A673 (cell line): ENCODE measurements around the gene FTHL17. TPM values are rescaled to one million over a fixed set of nuclear protein-coding genes. Genes with fewer than 3 reads are reported as not detected.

Experiments used
- BruUV-seq: library from RNA; stranded (reverse); fragments of 400-500 nt; replicated peaks from 2 replicates; lab custom pipeline; 2021; lab: Mats Ljungman, UMichigan
- CTCF ChIA-PET: fragments of 300-600 bp; sonication (Branson Sonifier 250); formaldehyde crosslinking; loops from one replicate; lab custom pipeline; 2022; ENCODE audit warnings: antibody characterized with exemption; lab: Charles Lee
- POLR2A ChIA-PET: fragments of 300-600 bp; sonication (Branson Sonifier 250); formaldehyde crosslinking; loops from one replicate; lab custom pipeline; 2022; ENCODE audit warnings: antibody characterized with exemption; ENCODE audit not compliant: low non-redundant PET; lab: Charles Lee
- DNase-seq: peaks from one replicate; pipeline ENCODE4 v3.0.0-alpha.2; 2015; ENCODE audit warnings: low spot score
- H3K27ac ChIP-seq: fragments of 200-600 bp; sonication (generic); 2 replicates; pipeline ENCODE4 v1.5.1; 2016; ENCODE audit warnings: mixed run types, low read depth, mild to moderate bottlenecking, mixed read lengths, antibody characterized with exemption, low read length; ENCODE audit not compliant: poor library complexity, severe bottlenecking
- H3K27me3 ChIP-seq: fragments of 200-600 bp; sonication (generic); replicated peaks from 2 replicates; pipeline ENCODE4 v1.6.1; 2017; ENCODE audit warnings: mixed run types, low read depth, mild to moderate bottlenecking, mixed read lengths, antibody characterized with exemption, low read length; ENCODE audit not compliant: insufficient read depth, poor library complexity
- H3K36me3 ChIP-seq: fragments of 200-600 bp; sonication (generic); 2 replicates; pipeline ENCODE4 v1.6.1; 2016; ENCODE audit warnings: mixed run types, mild to moderate bottlenecking, mixed read lengths, antibody characterized with exemption, low read length; ENCODE audit not compliant: insufficient read depth, poor library complexity, severe bottlenecking
- H3K4me1 ChIP-seq: fragments of 200-600 bp; sonication (generic); 2 replicates; pipeline ENCODE4 v1.6.1; 2017; ENCODE audit warnings: mixed run types, mild to moderate bottlenecking, mixed read lengths, antibody characterized with exemption, low read length; ENCODE audit not compliant: insufficient read depth, poor library complexity, severe bottlenecking
- H3K4me3 ChIP-seq: fragments of 200-600 bp; sonication (generic); 2 replicates; pipeline ENCODE4 v1.5.1; 2016; ENCODE audit warnings: low read depth, mixed run types, mild to moderate bottlenecking, mixed read lengths, low read length; ENCODE audit not compliant: poor library complexity, severe bottlenecking
- H3K9me3 ChIP-seq: fragments of 200-600 bp; sonication (generic); 2 replicates; pipeline ENCODE4 v1.6.1; 2016; ENCODE audit warnings: mixed run types, low read depth, mild to moderate bottlenecking, mixed read lengths, antibody characterized with exemption, low read length; ENCODE audit not compliant: poor library complexity, severe bottlenecking
- CTCF ChIP-seq: fragments of 300-800, 200-600 bp; sonication (generic); conservative IDR thresholded peaks from 2 replicates; pipeline ENCODE4 v1.5.1; 2017; ENCODE audit warnings: low read depth, mild to moderate bottlenecking, antibody characterized with exemption, low read length, moderate library complexity, mixed read lengths
- EZH2 ChIP-seq: fragments of 200-600 bp; sonication (generic); IDR thresholded peaks from 2 replicates; pipeline ENCODE4 v1.6.1; 2017; ENCODE audit warnings: borderline replicate concordance, low read depth, mild to moderate bottlenecking, mixed read lengths, antibody characterized with exemption, low read length; ENCODE audit not compliant: poor library complexity, severe bottlenecking
- intact Hi-C: fragments of 100-400 bp; cut with micrococcal nuclease; formaldehyde crosslinking; loops from one replicate; pipeline ENCODE4 v1.10.0; 2022; ENCODE audit not compliant: unreplicated experiment
- total RNA-seq: library from RNA; stranded (reverse); gene quantifications from 2 replicates; pipeline ENCODE4 v1.2.3, GENCODE V29; 2021

Gene FTHL17
- total RNA-seq, 1 experiment from 2014 or later = not detected

- no peak for DNase-seq
- Histone ChIP-seq H3K27ac (no peak overlapping the region), H3K4me3 (no peak overlapping the region), H3K4me1 (no peaks in the 10 kb centered on the region), H3K27me3 (no peaks in the 10 kb centered on the region), H3K36me3 (no peaks in the 10 kb centered on the region), H3K9me3 (no peaks in the 10 kb centered on the region)
- POLR2A ChIA-PET = no interaction called here
- CTCF ChIA-PET = no interaction called here
- intact Hi-C loops = no loop called here
- BruUV-seq = no TSS peak
- TF ChIP-seq EZH2 (no peak), CTCF (no peak)
Observed at GRCh38 chrX:31074522-31074921, 2.7 kb upstream of the FTHL17 start.

DNA sequence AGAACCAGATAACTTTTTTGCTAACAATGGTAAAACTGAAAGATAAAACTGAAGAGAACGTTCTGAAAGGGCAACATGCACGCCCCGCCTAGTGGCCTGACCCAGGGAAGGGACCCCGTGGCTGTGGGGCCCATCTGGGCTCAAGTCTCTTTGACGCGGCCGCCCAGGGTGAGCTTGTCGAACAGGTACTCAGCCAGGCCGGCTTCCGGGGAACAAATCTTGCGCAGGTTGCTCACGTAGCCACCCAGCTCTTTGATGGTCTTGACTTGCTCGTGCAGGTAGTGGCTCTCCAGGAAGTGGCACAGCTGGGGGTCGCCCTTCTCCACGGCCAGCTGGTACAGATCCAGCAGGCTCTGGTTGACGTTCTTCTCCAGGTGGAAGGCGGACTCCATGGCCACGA is 579 bp downstream of the FTHL17 start:
- POLR2A ChIA-PET = no interaction called here
- no peak overlapping the region for H3K4me3 ChIP-seq
- H3K27ac ChIP-seq = no peak overlapping the region
- no peak for DNase-seq
- H3K4me1 ChIP-seq = no peaks in the 10 kb centered on the region
- intact Hi-C loops = no loop called here
- no TSS peak for BruUV-seq
- no peak for TF ChIP-seq EZH2
- TF ChIP-seq CTCF = no peak
- CTCF ChIA-PET = no interaction called here
- no peaks in the 10 kb centered on the region for H3K27me3 ChIP-seq
- H3K36me3 ChIP-seq = no peaks in the 10 kb centered on the region
- no peaks in the 10 kb centered on the region for H3K9me3 ChIP-seq

- TF ChIP-seq EZH2 = no peak
- TF ChIP-seq CTCF = no peak
- ChIA-PET CTCF (no interaction called here), POLR2A (no interaction called here)
- no peaks in the 10 kb centered on the region for H3K36me3 ChIP-seq
- intact Hi-C loops = no loop called here
- no peaks in the 10 kb centered on the region for H3K4me1 ChIP-seq
- DNase-seq = no peak
- no TSS peak for BruUV-seq
- no peak overlapping the region for H3K27ac ChIP-seq
- H3K4me3 ChIP-seq = no peak overlapping the region
- no peaks in the 10 kb centered on the region for H3K9me3 ChIP-seq
- no peaks in the 10 kb centered on the region for H3K27me3 ChIP-seq
Observed at GRCh38 chrX:31070057-31070468, 1.8 kb downstream of the FTHL17 start.
